ENCODE results near the gene MAML1.
A peak's percentile ranks its signal among the peaks of the same experiment; 100 is the strongest.

Gene MAML1

GRCh38 chr5:179730356-179730755 lies 2.3 kb upstream of the MAML1 start:
- no peak for DNase-seq (ENCODE audit: low read depth)

GRCh38 chr5:179730852-179731251 lies 1.8 kb upstream of the MAML1 start:
- TF ChIP-seq MAX (IDR thresholded peaks at IDR 0.05; ENCODE audit: low read depth, low read length) (peak; percentile 73), CTCF (IDR thresholded peaks at IDR 0.05; ENCODE audit: low read depth, low read length) (no peak), MYC (IDR thresholded peaks at IDR 0.05; ENCODE audit: low read depth, low read length) (0 out of 2 replicates have a peak, but pooled peaks have one; percentile 12), POLR2A (IDR thresholded peaks at IDR 0.05; ENCODE audit: extremely low read depth, insufficient read length) (no peak)
- peak; percentile 31 for DNase-seq (ENCODE audit: low read depth)
- H3K4me3 ChIP-seq (ENCODE audit: low read depth, low read length): peak overlapping the region; percentile 62

More at GRCh38 chr5:179730356-179730755, 2.3 kb upstream of the MAML1 start:
- H3K4me3 ChIP-seq (ENCODE audit: low read depth, low read length): no peak overlapping the region
- TF ChIP-seq MAX (IDR thresholded peaks at IDR 0.05; ENCODE audit: low read depth, low read length) (no peak), CTCF (IDR thresholded peaks at IDR 0.05; ENCODE audit: low read depth, low read length) (no peak), POLR2A (IDR thresholded peaks at IDR 0.05; ENCODE audit: extremely low read depth, insufficient read length) (no peak), MYC (IDR thresholded peaks at IDR 0.05; ENCODE audit: low read depth, low read length) (no peak)

GRCh38 chr5:179731791-179732411 lies 721 bp upstream of the MAML1 start:
- peak overlapping the region; percentile 62 for H3K4me3 ChIP-seq (ENCODE audit: low read depth, low read length)
- peak; percentile 85 for DNase-seq (ENCODE audit: low read depth)
- TF ChIP-seq CTCF (IDR thresholded peaks at IDR 0.05; ENCODE audit: low read depth, low read length): no peak
- no peak for TF ChIP-seq MYC (IDR thresholded peaks at IDR 0.05; ENCODE audit: low read depth, low read length)

GRCh38 chr5:179732918-179733771 lies 523 bp downstream of the MAML1 start:
- TF ChIP-seq MAX (IDR thresholded peaks at IDR 0.05; ENCODE audit: low read depth, low read length): peak; percentile 1; the same call in 1 of the 2 replicates
- TF ChIP-seq MYC (IDR thresholded peaks at IDR 0.05; ENCODE audit: low read depth, low read length): no peak
- H3K4me3 ChIP-seq (ENCODE audit: low read depth, low read length): peak overlapping the region; percentile 95
- DNase-seq (ENCODE audit: low read depth): peak; percentile 54

GRCh38 chr5:179733772-179734126 lies 1.1 kb downstream of the MAML1 start:
- peak overlapping the region; percentile 95 for H3K4me3 ChIP-seq (ENCODE audit: low read depth, low read length)
- no peak for DNase-seq (ENCODE audit: low read depth)
- TF ChIP-seq POLR2A (IDR thresholded peaks at IDR 0.05; ENCODE audit: extremely low read depth, insufficient read length) (no peak), MAX (IDR thresholded peaks at IDR 0.05; ENCODE audit: low read depth, low read length) (no peak), MYC (IDR thresholded peaks at IDR 0.05; ENCODE audit: low read depth, low read length) (no peak), CTCF (IDR thresholded peaks at IDR 0.05; ENCODE audit: low read depth, low read length) (no peak)

GRCh38 chr5:179734536-179735164 lies 2.0 kb downstream of the MAML1 start:
- no peak for TF ChIP-seq POLR2A (IDR thresholded peaks at IDR 0.05; ENCODE audit: extremely low read depth, insufficient read length)
- TF ChIP-seq CTCF (IDR thresholded peaks at IDR 0.05; ENCODE audit: low read depth, low read length): no peak
- no peak for TF ChIP-seq MAX (IDR thresholded peaks at IDR 0.05; ENCODE audit: low read depth, low read length)
- TF ChIP-seq MYC (IDR thresholded peaks at IDR 0.05; ENCODE audit: low read depth, low read length): no peak
- peak overlapping the region; percentile 95 for H3K4me3 ChIP-seq (ENCODE audit: low read depth, low read length)
- no peak for DNase-seq (ENCODE audit: low read depth)

Data from NB4 (cell line).